Kidney glomerular epithelial cell (primary cell): Measurements from ENCODE around the gene CNKSR3.

ENCODE experiments used
- DNase-seq: peaks from one replicate; lab custom pipeline; 2025; lab: John Stamatoyannopoulos, UW

Gene CNKSR3

DNA sequence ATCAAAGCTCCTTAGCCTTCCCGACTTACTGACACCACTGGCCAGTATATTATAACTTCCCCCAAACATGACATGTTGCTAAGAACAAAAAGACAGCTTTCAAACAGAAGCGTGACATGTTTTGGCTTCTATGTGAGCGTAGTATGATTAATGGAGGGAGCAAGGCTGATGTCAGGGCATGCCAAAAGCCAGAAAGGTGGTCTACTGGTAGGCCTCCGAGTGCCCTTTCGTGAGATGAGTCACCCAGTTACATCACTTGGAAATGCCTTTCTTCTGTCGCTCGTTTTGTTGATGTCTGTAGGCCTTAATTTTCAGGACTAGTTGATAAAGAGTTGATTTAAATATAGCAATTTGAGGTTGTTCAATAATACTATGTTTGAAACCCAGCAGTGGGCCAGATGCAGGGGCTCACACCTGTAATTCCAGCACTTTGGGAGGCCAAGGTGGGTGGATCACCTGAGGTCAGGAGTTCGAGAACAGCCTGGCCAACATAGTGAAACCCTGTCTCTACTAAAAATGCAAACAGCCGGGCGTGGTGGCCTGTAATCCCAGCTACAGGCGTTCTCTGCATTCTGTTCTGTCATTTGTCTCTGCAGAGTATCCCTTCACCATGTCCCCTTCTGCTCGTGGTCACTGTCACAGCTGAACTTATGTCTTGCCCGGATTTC, 53.3 kb downstream of the CNKSR3 start:
- peak; percentile 78 for DNase-seq

DNA sequence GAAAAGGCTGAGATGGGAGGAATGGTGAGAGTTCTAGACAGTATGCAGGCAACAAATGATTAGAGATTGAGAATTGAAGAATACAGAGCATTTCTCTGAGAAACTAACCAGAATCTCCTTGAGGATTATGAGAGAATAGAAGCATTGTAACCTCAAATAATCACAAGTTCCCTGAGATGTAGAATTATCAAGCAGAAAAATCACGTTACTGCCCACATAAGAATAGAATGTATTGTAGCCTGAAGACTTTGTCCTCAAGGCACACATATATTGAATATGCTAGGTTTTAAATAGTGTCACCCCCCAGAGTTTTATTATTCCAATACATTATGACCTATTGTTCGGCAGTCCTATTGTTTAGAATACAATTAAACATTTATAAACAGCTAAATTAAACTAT, 57.2 kb downstream of the CNKSR3 start:
- no peak for DNase-seq

- DNase-seq = no peak
Observed at GRCh38 chr6:154450498-154450897, 60.0 kb downstream of the CNKSR3 start.

DNA sequence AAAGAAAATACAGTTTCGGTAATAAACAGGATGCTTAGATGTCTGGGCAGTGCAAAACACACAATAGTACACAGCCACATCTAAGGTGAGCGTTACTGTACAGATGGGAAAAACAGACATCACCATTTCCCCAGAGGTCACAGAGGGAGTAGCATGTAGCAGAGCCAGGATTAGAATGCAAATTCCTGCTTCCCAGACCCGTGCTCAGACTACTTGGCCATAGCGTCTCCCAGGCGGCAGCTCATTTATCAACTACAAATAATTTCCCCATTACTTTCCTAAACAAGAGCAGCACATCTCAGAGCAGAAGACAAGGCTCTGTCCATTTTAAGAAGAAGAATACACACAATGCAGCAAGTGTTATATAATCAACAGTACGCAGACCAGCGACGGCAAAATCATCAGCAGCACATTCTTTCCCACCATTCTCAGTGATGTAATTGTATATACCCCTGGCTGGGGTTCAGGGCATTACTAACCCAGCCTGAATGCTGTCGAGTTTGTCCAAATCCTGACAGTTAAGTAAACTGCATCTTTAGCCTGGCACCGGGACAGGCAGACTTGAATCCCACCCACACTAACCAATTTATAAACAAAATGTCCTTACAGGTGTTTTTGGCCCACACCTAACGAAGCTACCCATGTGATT, 61.9 kb downstream of the CNKSR3 start:
- DNase-seq = peak; percentile 74

DNA sequence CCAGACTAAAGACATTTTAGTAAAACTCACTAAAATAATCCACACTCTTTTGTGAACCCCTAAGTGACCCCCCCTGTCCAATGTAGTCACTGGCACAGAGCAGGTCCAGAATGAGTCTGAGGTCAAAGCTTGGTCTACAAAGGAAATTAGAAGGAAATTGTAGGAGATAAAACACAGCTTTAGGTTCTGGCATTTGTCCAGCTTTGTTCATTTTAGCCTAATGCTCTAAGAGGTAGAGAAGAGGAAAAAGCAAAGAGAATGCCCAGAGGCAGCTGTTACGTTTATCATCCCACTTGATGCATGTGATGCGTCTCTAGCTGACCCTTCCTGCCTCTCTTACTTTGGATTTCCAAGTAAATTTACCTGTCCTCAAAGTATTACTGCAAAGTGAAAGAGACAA, 62.5 kb downstream of the CNKSR3 start:
- no peak for DNase-seq

DNA sequence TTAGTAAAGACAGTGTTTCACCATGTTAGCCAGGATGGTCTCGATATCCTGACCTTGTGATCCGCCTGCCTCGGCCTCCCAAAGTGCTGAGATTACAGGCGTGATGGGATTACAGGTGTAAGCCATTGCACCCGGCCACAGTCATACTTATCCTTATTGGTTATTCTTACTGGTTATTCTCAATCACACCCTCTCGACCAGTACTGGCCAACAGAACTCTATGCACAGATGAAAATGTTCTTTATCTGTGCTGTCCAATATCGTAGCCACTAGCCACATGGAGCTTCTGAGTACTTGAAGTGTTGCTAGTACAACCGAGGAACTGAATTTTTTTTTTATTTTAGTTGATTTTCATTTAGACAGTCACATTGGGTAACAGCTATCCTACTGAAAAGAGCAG, 63.5 kb downstream of the CNKSR3 start:
- DNase-seq = no peak

DNA sequence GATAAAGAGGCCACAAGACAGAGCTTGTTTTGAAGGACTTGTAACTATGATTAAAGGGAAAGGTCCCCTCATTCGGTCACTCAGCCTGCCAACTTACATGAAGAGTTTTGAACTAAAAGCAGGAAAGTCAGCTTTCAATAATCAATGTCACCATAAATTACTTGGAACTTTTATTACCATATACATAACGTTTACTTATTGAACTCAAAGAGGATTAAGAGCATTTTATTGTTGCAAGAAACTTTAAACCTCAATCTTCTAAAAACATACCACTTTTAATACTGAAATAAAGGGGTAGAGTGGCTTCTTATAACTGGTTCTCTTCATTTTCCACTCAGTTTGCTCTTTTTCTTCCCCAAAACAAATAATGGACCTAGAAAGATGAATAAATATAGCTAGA, 65.1 kb downstream of the CNKSR3 start:
- DNase-seq = no peak

GRCh38 chr6:154441995-154442310, 68.5 kb downstream of the CNKSR3 start:
- no peak for DNase-seq

DNA sequence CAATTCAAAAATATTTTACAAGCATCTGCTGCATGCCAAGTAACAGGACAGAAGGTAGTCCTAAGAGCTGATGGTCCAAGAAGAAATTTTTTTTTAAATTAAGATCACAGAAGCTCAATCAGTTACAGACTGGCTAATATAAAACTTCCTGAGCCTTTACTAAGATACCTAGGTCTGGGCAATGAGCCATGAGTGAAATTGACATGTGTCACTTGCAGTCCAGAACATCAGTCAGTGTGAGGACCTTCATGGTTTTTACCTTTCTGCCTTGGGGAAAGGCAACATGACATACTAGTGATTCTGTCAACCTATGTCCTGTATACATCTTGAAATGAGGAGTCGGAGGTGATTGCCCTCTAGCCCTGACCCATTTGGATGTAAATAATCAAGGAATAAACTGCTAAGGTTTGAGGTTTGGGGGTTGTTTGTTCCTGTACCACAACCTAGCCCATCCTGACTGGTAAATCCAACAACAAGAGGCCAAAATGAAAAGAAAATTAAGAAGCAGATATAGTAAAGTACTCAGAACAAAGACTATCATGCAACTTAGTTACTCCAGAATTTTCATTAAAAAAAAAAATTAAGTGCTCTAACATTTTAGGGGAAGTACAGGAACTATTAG, 70.0 kb downstream of the CNKSR3 start:
- no peak for DNase-seq

DNA sequence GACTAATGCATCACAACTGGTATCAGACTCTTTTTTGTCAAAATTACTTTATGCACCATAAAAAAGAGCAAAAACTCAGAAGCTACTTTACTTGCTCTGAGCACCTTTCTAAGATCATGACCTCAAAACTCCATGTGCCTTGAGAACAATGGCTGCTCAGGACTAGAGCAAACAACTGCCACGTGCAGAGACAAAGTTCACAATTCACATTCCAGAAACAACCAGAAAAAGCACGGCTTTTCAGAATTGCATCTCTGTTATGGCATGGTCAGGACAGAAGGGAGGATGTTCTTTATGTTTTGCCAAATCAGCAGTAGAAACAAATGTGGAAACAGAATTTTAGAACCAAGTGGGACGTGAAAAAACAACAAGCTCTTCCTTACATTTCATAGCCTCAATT, 70.5 kb downstream of the CNKSR3 start:
- DNase-seq = no peak

DNA sequence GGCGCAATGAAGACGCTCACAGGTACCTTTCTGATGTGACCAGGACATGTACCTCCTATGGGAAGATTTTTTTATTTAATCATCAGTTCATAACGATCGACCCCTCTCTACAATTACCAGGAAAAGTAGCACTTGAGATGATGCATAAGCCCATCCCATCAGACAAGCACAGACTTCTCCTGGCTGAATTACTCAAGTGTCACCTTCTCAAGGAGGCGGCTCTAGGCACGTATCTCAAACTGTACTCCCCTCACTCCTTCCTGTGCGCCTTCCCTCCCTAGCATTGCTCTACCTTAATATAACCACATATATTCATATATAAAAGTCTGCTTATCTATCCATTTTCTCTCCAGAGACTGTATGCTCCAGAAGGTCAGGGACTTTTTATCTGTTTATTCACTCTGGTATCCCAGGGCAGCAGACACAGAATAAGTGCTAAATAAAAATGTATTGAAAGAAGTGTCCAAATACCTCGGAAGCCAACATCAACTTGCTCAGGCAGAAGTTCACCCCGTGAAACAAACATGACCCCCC, 71.5 kb downstream of the CNKSR3 start:
- DNase-seq = no peak

GRCh38 chr6:154435400-154435945, 75.0 kb downstream of the CNKSR3 start:
- no peak for DNase-seq

DNA sequence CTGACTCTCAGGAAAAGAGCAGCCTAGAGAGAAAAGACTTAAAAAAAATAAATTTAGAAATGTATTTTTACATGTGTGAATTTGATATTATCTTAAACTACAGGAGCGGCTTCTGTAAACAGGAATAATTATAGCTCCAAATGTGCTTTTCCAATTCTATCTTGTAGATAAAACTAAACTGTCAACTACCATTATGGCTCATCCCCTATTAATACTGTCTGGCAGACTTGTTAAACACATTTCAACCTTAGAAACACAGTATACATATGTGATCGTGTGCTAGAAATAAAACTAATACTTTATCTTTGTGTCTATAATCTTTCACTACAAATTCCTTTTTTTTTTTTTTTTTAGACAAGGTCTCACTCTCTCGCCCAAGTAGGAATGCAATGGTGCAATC, 75.8 kb downstream of the CNKSR3 start:
- no peak for DNase-seq

- DNase-seq = no peak
Observed at GRCh38 chr6:154433477-154434241, 76.8 kb downstream of the CNKSR3 start.

DNA sequence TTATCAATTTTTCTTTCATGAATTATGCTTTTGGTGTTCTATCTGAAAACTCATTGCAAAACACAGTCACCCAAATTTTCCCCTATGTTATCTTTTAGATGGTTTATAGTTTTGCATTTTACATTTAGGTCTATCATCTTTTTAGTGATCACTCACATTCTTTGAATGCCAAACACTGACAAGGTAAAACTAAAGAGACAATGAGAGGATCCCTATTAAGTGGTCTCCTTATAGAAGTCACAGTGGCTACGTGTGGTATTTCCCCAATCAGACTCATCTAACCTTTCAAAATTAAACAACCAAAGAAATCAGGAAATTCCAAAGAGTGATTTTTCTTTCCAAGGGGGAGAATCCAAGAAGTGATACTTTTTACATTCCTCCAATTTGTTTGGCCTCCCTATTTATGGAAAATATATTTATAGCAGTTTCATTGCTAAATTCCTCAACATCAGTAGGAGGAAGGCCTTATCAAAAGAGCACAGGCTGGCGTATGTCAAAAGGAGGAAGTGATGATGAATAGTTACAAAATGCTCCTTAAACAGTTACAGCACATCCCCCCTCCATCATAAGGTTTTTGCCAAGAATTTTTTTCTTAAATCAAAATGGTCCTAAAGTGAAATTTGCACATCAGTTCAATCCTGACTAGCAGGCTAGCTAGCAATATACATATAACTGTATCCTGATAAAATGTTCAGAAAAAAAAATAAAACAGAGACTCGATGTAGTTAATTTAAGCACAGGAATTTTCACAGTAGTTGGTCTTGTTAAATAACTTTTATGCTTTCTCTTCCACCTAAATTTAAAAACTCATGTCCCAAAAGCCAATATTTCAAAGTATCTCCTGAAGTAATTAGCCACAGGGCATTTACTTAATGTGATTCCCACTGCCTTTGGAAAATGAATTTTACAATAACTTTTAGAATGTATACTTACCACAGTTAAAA, 77.7 kb downstream of the CNKSR3 start:
- no peak for DNase-seq

- no peak for DNase-seq
Observed at GRCh38 chr6:154430481-154430919, 80.0 kb downstream of the CNKSR3 start.

GRCh38 chr6:154429711-154430110, 80.8 kb downstream of the CNKSR3 start:
- no peak for DNase-seq

- DNase-seq = no peak
Observed at GRCh38 chr6:154428897-154429296, 81.6 kb downstream of the CNKSR3 start.

GRCh38 chr6:154427446-154427845, 83.0 kb downstream of the CNKSR3 start:
- no peak for DNase-seq

- no peak for DNase-seq
Observed at GRCh38 chr6:154426997-154427396, 83.5 kb downstream of the CNKSR3 start.

- no peak for DNase-seq
Observed at GRCh38 chr6:154425034-154425433, 85.5 kb downstream of the CNKSR3 start.
